RWPE2 (cell line): ENCODE data around the gene DTL.

Source experiments
- ATAC-seq: fragments of 200-7000 bp; cut with Tn5 transposase; 3 replicates; pipeline ENCODE4 v1.9.1; 2021; ENCODE audit warnings: low read depth
- DNase-seq: peaks from one replicate; pipeline ENCODE4 v3.0.0-alpha.2; 2020; ENCODE audit warnings: low spot score
- H3K27ac ChIP-seq: fragments of 450-650 bp; 2 replicates; pipeline ENCODE4 v1.5.1; 2017; ENCODE audit warnings: mild to moderate bottlenecking; ENCODE audit not compliant: poor library complexity, severe bottlenecking
- H3K27me3 ChIP-seq: fragments of 250-450 bp; sonication (Bioruptor Pico); 2 replicates; pipeline ENCODE4 v1.5.1; 2021; ENCODE audit warnings: mild to moderate bottlenecking, moderate library complexity; ENCODE audit not compliant: insufficient read depth, poor library complexity, severe bottlenecking
- H3K36me3 ChIP-seq: fragments of 250-450 bp; sonication (Bioruptor Pico); 2 replicates; pipeline ENCODE4 v1.5.1; 2020; ENCODE audit warnings: low read depth, mild to moderate bottlenecking, moderate library complexity
- H3K4me1 ChIP-seq: fragments of 250-450 bp; sonication (Bioruptor Pico); 2 replicates; pipeline ENCODE4 v1.5.1; 2021; ENCODE audit warnings: mild to moderate bottlenecking, moderate library complexity; ENCODE audit not compliant: insufficient read depth, poor library complexity, severe bottlenecking
- H3K4me3 ChIP-seq: fragments of 250-450 bp; sonication (Bioruptor Pico); 2 replicates; pipeline ENCODE4 v1.5.1; 2021; ENCODE audit warnings: mild to moderate bottlenecking, moderate library complexity; ENCODE audit not compliant: severe bottlenecking
- H3K9me3 ChIP-seq: fragments of 250-450 bp; sonication (Bioruptor Pico); 2 replicates; pipeline ENCODE4 v1.5.1; 2021; ENCODE audit warnings: mild to moderate bottlenecking, moderate library complexity; ENCODE audit not compliant: severe bottlenecking
- CTCF ChIP-seq: fragments of 450-650 bp; IDR thresholded peaks from one replicate; pipeline ENCODE4 v1.5.1; 2017; ENCODE audit warnings: mild to moderate bottlenecking, moderate library complexity; ENCODE audit not compliant: poor library complexity, severe bottlenecking

The DTL gene

GRCh38 chr1:212124690-212125582 is 89.4 kb downstream of the DTL start:
- DNase-seq: no peak
- no peaks in the 10 kb centered on the region for H3K4me1 ChIP-seq
- no peak for TF ChIP-seq CTCF
- ATAC-seq: no peak
- no peaks in the 10 kb centered on the region for H3K36me3 ChIP-seq
- no peaks in the 10 kb centered on the region for H3K27me3 ChIP-seq
- H3K4me3 ChIP-seq: no peak overlapping the region
- H3K9me3 ChIP-seq: no peaks in the 10 kb centered on the region
- no peak overlapping the region for H3K27ac ChIP-seq

GRCh38 chr1:212125654-212126053 is 90.1 kb downstream of the DTL start:
- no peak overlapping the region for H3K27ac ChIP-seq
- no peak for TF ChIP-seq CTCF
- H3K4me1 ChIP-seq: no peaks in the 10 kb centered on the region
- no peaks in the 10 kb centered on the region for H3K36me3 ChIP-seq
- DNase-seq (no peak), ATAC-seq (no peak)
- no peaks in the 10 kb centered on the region for H3K9me3 ChIP-seq
- H3K4me3 ChIP-seq: no peak overlapping the region
- no peaks in the 10 kb centered on the region for H3K27me3 ChIP-seq

GRCh38 chr1:212127221-212127620 is 91.7 kb downstream of the DTL start:
- Histone ChIP-seq H3K36me3 (no peaks in the 10 kb centered on the region), H3K4me1 (no peaks in the 10 kb centered on the region), H3K27me3 (no peaks in the 10 kb centered on the region), H3K9me3 (no peaks in the 10 kb centered on the region), H3K27ac (no peak overlapping the region), H3K4me3 (no peak overlapping the region)
- no peak for DNase-seq
- ATAC-seq: no peak
- TF ChIP-seq CTCF: no peak

GRCh38 chr1:212129781-212130180 is 94.2 kb downstream of the DTL start:
- no peak for TF ChIP-seq CTCF

GRCh38 chr1:212132025-212132424 is 96.5 kb downstream of the DTL start:
- no peaks in the 10 kb centered on the region for H3K27me3 ChIP-seq
- H3K4me3 ChIP-seq: no peak overlapping the region
- TF ChIP-seq CTCF: no peak
- DNase-seq: no peak
- H3K36me3 ChIP-seq: no peaks in the 10 kb centered on the region
- no peaks in the 10 kb centered on the region for H3K4me1 ChIP-seq
- H3K9me3 ChIP-seq: no peaks in the 10 kb centered on the region
- no peak overlapping the region for H3K27ac ChIP-seq
- ATAC-seq: no peak

More at GRCh38 chr1:212129781-212130180, 94.2 kb downstream of the DTL start:
- no peaks in the 10 kb centered on the region for H3K9me3 ChIP-seq
- no peaks in the 10 kb centered on the region for H3K27me3 ChIP-seq
- H3K36me3 ChIP-seq: no peaks in the 10 kb centered on the region
- H3K4me1 ChIP-seq: no peaks in the 10 kb centered on the region
- H3K4me3 ChIP-seq: no peak overlapping the region
- DNase-seq (no peak), ATAC-seq (no peak)
- H3K27ac ChIP-seq: no peak overlapping the region
